GM21526 (cell line): ENCODE results near the gene NPHS1.
"Not testable (repeated sequence)": the region's sequence is repeated elsewhere in the genome, so short reads cannot be mapped to it uniquely, and the experiment has no call there.

ENCODE experiments used
- ATAC-seq: cut with Tn5 transposase; IDR thresholded peaks from one replicate; pipeline ENCODE4 v1.9.1; 2021; ENCODE audit warnings: moderate library complexity; ENCODE audit not compliant: unreplicated experiment, low FRiP score

The NPHS1 gene

DNA sequence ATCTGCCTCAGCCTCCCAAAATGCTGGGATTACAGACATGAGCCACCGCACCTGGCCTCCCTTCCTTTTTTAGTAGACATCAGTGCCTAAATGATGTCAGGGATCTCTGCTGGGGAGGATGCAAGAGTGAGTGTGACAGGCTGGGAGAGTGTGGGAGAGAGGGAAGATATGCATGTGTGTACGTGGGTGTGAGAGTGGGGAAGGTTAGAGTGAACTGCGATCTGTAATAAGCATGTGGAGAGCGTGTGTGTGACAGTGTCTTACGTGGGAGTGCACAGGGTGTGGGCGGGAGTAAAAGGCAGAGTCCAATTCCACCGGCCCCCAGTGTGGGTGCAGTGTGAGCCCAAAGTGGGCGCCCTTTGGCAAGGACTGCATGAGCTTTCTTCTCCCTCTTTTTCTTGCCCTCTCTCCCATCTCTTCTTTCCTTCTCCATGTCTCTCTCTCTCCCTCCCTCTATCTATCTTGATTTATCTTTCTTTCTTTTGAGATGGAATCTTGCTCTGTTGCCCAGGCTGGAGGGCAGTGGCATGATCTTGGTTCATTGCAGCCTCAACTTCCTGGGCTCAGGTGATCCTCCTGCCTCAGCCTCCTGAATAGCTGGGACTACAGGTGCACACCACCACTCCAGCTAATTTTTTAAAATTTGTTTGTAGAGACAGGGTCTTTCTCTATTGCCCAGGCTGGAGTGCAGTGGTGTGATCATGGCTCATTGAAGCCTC lies 893 bp upstream of the NPHS1 start:
- ATAC-seq: no peak

- no peak for ATAC-seq
These were observed 883 bp downstream of the NPHS1 start for GRCh38 chr19:35851213-35852028.

DNA sequence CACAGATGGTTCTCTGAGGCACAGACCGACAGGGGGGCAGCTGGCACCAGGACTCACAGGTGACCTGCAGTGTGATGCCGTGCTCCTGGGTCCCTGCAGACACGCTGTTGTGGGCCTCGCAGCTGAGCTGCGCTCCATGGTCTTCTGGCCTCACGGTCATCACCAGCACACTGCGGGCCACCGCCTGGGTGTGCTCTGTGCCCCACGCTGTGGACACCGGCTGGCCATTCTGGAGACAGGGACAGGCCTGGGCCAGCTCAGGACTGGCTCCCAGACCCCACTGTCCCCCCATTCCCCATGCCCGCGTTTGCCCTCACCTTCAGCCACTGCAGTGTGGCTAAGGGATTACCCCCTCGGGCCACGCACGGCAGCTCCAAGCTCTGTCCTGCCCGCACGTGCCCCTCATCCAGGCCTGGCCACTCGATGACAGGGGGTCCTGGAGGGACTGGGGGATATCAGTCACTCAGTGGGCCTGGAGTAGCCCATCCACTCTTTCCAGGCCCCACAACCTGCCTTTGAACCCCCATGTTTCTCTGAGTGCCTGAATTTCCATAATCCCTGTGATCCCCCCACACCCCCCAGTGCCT lies 3.3 kb downstream of the NPHS1 start:
- no peak for ATAC-seq

GRCh38 chr19:35848486-35848885 lies 3.8 kb downstream of the NPHS1 start:
- no peak for ATAC-seq

- no peak for ATAC-seq
These were observed 4.4 kb downstream of the NPHS1 start for GRCh38 chr19:35847911-35848310.

- ATAC-seq: no peak
These were observed 6.2 kb downstream of the NPHS1 start for GRCh38 chr19:35846038-35846668.

DNA sequence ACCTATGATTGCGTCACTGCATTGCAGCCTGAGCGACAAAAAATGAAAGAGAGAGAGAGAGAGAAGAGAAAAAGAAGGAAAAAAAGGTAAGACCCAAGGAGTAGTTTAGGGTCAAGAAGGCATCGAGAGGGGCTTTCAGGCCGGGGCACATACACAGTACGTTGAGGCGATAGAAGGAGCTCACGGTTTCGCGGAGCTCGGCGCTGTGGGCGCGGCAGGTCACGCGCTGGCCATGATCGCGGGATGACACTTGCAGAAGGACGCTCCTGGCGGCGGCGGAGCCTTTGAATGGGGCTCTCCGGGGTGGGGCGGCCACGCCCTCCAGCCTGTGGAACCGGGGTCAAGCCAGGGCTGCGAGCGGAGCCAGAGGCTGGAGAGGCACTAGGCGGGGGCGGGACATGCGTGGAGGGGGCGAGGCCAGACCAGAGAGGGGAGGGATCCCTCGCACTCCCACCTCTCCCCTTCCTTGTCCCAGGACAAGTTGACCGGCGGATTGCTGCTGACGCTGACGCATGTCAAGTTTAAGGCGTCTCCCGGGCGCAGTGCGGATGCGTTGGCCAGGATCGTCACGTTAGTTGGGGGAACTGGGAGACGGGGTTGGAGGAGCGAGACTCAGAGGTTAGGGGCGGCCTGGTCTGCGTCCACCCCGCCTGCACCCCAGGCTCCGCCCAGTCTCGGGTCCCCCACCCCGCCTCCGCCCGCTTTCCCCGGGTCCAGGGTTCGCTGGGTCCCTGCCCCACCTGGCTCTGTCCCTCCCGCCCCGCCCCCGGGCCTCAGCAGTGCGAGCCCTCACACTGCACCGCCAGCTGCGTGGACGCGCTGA lies 6.9 kb downstream of the NPHS1 start:
- ATAC-seq: no peak

- no peak for ATAC-seq
These were observed 7.7 kb downstream of the NPHS1 start for GRCh38 chr19:35844482-35845214.

- ATAC-seq: no peak
These were observed 8.4 kb downstream of the NPHS1 start for GRCh38 chr19:35843676-35844481.

DNA sequence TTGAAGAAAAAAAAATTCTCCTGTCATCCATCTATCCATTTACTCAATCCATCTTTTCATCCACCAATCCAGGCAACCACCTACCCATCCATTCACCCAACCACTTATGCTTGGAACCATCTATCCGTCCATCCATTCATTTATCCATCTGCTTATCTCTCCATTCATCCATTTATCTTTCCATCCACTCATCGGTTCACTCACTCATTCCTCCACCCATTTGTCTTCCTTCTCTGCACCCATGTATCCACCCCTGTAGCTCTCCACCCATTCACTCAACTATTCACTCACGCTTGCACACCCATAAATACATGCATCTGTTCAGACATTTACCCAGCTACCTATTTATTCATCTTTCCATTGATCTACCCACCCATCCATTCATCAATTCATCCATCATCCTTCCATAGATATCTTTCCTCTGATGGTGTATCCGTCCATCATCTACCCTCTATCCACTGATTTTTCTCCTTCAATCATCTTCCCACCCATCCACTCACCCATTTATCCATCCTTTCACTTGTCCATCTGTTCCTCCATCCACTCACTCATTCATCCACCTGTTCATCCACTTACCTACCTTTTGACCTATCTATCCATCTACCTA lies 9.5 kb downstream of the NPHS1 start:
- no peak for ATAC-seq

GRCh38 chr19:35841961-35842595 lies 10.2 kb downstream of the NPHS1 start:
- ATAC-seq: no peak

DNA sequence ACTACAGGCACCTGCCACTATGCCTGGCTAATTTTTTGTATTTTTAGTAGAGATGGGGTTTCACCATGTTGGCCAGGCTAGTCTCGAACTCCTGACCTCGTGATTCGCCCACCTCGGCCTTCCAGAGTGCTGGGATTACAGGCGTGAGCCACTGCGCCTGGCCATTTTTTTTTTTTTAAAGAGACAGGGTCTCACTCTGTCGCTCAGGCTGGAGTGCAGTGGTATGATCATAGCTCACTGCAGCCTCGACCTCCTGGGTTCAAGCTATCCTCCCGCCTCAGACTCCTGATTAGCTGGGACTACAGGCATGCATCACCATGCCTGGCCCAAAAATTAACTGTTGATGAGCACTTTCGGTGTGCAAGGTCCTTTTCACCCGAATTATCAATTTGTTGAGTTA lies 16.2 kb downstream of the NPHS1 start:
- ATAC-seq: not testable (repeated sequence)

DNA sequence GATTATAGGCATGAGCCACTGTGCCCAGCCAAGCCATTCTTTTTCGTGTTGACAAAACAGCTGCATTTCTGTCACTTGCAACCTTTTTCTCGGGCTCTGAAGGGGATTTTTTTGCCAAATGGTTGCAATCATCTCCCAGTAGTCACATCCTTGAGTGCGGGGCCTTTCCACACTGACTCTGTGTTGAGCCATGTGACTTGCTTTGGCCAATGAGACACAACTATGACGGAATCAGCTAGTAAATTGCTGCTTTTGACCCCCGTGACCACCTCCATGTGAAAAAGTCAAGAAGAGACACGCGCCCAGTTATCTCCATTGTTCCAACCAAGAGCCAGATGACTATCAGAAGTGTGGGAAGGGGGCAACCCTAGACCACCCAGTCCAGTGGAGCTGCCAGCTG lies 18.3 kb downstream of the NPHS1 start:
- ATAC-seq: no peak

DNA sequence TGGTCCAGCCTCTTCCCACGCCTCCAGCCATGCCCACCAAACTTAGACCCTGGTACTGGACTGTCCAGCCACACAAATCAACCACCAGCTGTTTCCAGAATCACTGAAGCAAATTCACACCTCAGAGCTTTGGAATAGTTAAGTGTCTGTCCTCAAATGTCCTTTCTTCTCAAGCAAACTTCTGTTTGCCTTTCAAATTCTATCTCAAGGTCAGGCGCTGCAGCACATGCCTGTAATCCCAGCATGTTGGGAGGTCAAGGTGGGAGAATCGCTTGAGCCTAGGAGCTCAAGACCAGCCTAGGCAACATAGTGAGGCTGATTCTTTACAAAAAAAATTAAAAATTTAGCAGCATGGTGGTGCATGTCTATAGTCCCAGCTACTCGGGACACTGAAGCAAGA lies 20.2 kb downstream of the NPHS1 start:
- no peak for ATAC-seq

DNA sequence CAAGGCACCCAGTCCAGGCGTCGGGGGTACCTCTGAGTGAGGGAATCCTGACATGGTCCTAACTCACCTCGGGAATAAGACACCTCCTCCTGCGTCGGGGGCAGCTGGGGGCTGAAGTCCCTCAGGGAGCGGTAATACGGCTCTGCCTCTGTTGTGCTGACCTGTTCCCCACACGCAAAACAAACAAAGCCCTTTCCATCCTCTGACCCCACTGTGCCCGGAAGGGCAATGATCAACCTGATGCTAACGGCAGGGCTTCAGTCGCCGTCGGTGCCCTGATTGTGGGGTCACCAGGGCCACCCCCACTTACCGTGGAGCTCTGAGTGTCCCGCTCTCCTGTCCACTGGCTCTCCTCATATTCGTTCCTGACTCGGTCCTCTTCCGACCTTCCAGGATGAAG lies 21.3 kb downstream of the NPHS1 start:
- ATAC-seq: no peak

DNA sequence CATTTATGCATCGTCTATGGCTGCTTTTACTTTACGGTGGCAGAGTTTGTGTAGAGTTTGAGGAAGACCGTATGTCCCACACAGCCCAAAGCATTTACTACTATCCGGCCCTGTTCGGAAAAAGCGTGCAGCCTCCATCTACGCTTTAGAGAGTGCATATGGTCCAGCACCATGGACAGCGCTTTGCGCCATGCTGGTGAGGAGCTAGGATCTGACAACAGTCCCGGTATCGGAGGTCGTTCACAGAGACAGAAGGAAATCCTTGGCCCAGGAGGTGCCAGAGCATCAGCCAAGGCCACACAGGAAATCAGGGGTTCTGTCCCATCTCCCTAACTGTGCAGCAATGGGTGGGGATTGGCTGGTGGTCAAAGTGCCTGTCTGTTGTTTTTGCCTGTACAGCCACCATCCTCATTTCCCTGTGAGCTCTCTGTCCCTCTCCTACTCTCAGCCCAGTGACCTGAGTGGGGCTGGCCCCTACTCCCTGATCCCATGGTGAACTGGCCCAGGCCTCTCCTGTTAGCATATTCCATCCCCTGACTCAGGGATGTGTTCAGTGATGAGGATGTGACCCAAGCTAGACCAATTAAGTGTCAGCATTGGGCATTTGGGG lies 23.5 kb downstream of the NPHS1 start:
- no peak for ATAC-seq

GRCh38 chr19:35824150-35824549 lies 28.2 kb downstream of the NPHS1 start:
- no peak for ATAC-seq

- no peak for ATAC-seq
These were observed 29.7 kb downstream of the NPHS1 start for GRCh38 chr19:35822579-35822978.
